ENCODE results near the gene EIF3M. TPM values are rescaled to one million over a fixed set of nuclear protein-coding genes. Genes with fewer than 3 reads are reported as not detected.

The EIF3M gene
- polyA plus RNA-seq, 1 donor from 2014 or later: 333 TPM

GRCh38 chr11:32610797-32611352 lies 27.2 kb downstream of the EIF3M start:
- no peaks in the 10 kb centered on the region for H3K9me3 ChIP-seq (ENCODE audit: low read length)
- no peaks in the 10 kb centered on the region for H4K20me1 ChIP-seq (ENCODE audit: insufficient read depth)
- H3F3A ChIP-seq (ENCODE audit: insufficient read depth, low read length, poor library complexity, severe bottlenecking): no peaks in the 10 kb centered on the region
- no peaks in the 10 kb centered on the region for H3K9me2 ChIP-seq (ENCODE audit: insufficient read depth, low read length)
- H3K79me2 ChIP-seq (replicated peaks; ENCODE audit: insufficient read depth, low read length): no peaks in the 10 kb centered on the region
- H3K36me3 ChIP-seq (ENCODE audit: insufficient read depth, low read length): no peaks in the 10 kb centered on the region
- TF ChIP-seq SMC3 (conservative IDR thresholded peaks at IDR 0.05; ENCODE audit: poor library complexity): no peak
- no peak overlapping the region for H2AFZ ChIP-seq (ENCODE audit: low read depth, low read length)
- no peaks in the 10 kb centered on the region for H3K27me3 ChIP-seq (ENCODE audit: insufficient read depth, low read depth, low read length)
- H3K4me3 ChIP-seq (ENCODE audit: low read length): no peak overlapping the region
- no peak overlapping the region for H3K27ac ChIP-seq (ENCODE audit: low read length)
- H3K9ac ChIP-seq (ENCODE audit: low read length): no peak overlapping the region
- no peak overlapping the region for H3K4me2 ChIP-seq (ENCODE audit: low read length)

GRCh38 chr11:32613500-32614151 lies 30.0 kb downstream of the EIF3M start:
- Histone ChIP-seq H3K4me2 (ENCODE audit: low read length) (no peak overlapping the region), H3K27ac (ENCODE audit: low read length) (no peak overlapping the region), H3K4me3 (ENCODE audit: low read length) (no peak overlapping the region), H3K36me3 (ENCODE audit: insufficient read depth, low read length) (no peaks in the 10 kb centered on the region), H3K79me2 (replicated peaks; ENCODE audit: insufficient read depth, low read length) (no peaks in the 10 kb centered on the region), H3K27me3 (ENCODE audit: insufficient read depth, low read depth, low read length) (no peaks in the 10 kb centered on the region), H3K9ac (ENCODE audit: low read length) (no peak overlapping the region), H3K9me2 (ENCODE audit: insufficient read depth, low read length) (no peaks in the 10 kb centered on the region), H3F3A (ENCODE audit: insufficient read depth, low read length, poor library complexity, severe bottlenecking) (no peaks in the 10 kb centered on the region), H2AFZ (ENCODE audit: low read depth, low read length) (no peak overlapping the region), H3K9me3 (ENCODE audit: low read length) (no peaks in the 10 kb centered on the region), H4K20me1 (ENCODE audit: insufficient read depth) (no peaks in the 10 kb centered on the region)
- no peak for TF ChIP-seq TAF1 (IDR thresholded peaks at IDR 0.05; ENCODE audit: low read depth)
- no peak for TF ChIP-seq CTCF (IDR thresholded peaks at IDR 0.05; ENCODE audit: poor library complexity, severe bottlenecking)
- no peak for TF ChIP-seq MXI1 (conservative IDR thresholded peaks at IDR 0.05; ENCODE audit: poor library complexity, severe bottlenecking)
- TF ChIP-seq EZH2 (IDR thresholded peaks at IDR 0.05; ENCODE audit: borderline replicate concordance, insufficient read depth, low read length, poor library complexity, severe bottlenecking): no peak
- no peak for TF ChIP-seq RAD21 (conservative IDR thresholded peaks at IDR 0.05)
- TF ChIP-seq EP300 (conservative IDR thresholded peaks at IDR 0.05; ENCODE audit: poor library complexity, severe bottlenecking): no peak

GRCh38 chr11:32615422-32615821 lies 31.8 kb downstream of the EIF3M start:
- TF ChIP-seq CTCF (IDR thresholded peaks at IDR 0.05; ENCODE audit: poor library complexity, severe bottlenecking): no peak
- no peak for TF ChIP-seq MXI1 (conservative IDR thresholded peaks at IDR 0.05; ENCODE audit: poor library complexity, severe bottlenecking)
- no peak for TF ChIP-seq REST (IDR thresholded peaks at IDR 0.05; ENCODE audit: borderline replicate concordance)
- TF ChIP-seq POLR2AphosphoS5 (IDR thresholded peaks at IDR 0.05): no peak
- no peak for TF ChIP-seq EP300 (conservative IDR thresholded peaks at IDR 0.05; ENCODE audit: poor library complexity, severe bottlenecking)
- no peak for TF ChIP-seq EZH2 (IDR thresholded peaks at IDR 0.05; ENCODE audit: borderline replicate concordance, insufficient read depth, low read length, poor library complexity, severe bottlenecking)
- no peak for TF ChIP-seq SMC3 (conservative IDR thresholded peaks at IDR 0.05; ENCODE audit: poor library complexity)
- no peak for TF ChIP-seq TAF1 (IDR thresholded peaks at IDR 0.05; ENCODE audit: low read depth)
- no peak for TF ChIP-seq RAD21 (conservative IDR thresholded peaks at IDR 0.05)
- Histone ChIP-seq H3K9me2 (ENCODE audit: insufficient read depth, low read length) (no peaks in the 10 kb centered on the region), H3K9ac (ENCODE audit: low read length) (no peak overlapping the region), H3K4me3 (ENCODE audit: low read length) (no peak overlapping the region), H3K36me3 (ENCODE audit: insufficient read depth, low read length) (no peaks in the 10 kb centered on the region), H3K27me3 (ENCODE audit: insufficient read depth, low read depth, low read length) (no peaks in the 10 kb centered on the region), H3F3A (ENCODE audit: insufficient read depth, low read length, poor library complexity, severe bottlenecking) (no peaks in the 10 kb centered on the region), H3K79me2 (replicated peaks; ENCODE audit: insufficient read depth, low read length) (no peaks in the 10 kb centered on the region), H3K9me3 (ENCODE audit: low read length) (no peaks in the 10 kb centered on the region), H4K20me1 (ENCODE audit: insufficient read depth) (no peaks in the 10 kb centered on the region), H3K27ac (ENCODE audit: low read length) (no peak overlapping the region), H3K4me2 (ENCODE audit: low read length) (no peak overlapping the region), H2AFZ (ENCODE audit: low read depth, low read length) (no peak overlapping the region)

Data from neural cell (in vitro differentiated cells).